GM12891 (cell line): ENCODE results near the gene MYCBP2.
A peak's percentile ranks its signal among the peaks of the same experiment; 100 is the strongest.

ENCODE experiments used
- DNase-seq: peaks from one replicate; pipeline ENCODE4 v3.0.0; 2011; ENCODE audit warnings: low spot score; ENCODE audit not compliant: insufficient read length
- FAIRE-seq: peaks from 2 replicates; lab custom pipeline; 2011; peaks lifted over from hg19 to GRCh38; lab: Jason Lieb, UNC
- PAX5 ChIP-seq: IDR thresholded peaks from 2 replicates; pipeline ENCODE4 v1.6.1; 2011; ENCODE audit warnings: low read length, moderate library complexity, mild to moderate bottlenecking; ENCODE audit not compliant: insufficient read depth, severe bottlenecking
- POLR2A ChIP-seq: IDR thresholded peaks from 2 replicates; pipeline ENCODE4 v1.6.1; 2011; ENCODE audit warnings: low read depth, low read length, control low read depth
- POLR2AphosphoS5 ChIP-seq: IDR thresholded peaks from 2 replicates; pipeline ENCODE4 v1.6.1; 2011; ENCODE audit warnings: low read depth, low read length, control low read depth
- POU2F2 ChIP-seq: IDR thresholded peaks from 2 replicates; pipeline ENCODE4 v1.6.1; 2011; ENCODE audit warnings: low read depth, mild to moderate bottlenecking, control low read depth, low read length, moderate library complexity
- SPI1 ChIP-seq: IDR thresholded peaks from 2 replicates; pipeline ENCODE4 v1.6.1; 2011; ENCODE audit warnings: low read depth, low read length, control low read depth
- TAF1 ChIP-seq: IDR thresholded peaks from 2 replicates; pipeline ENCODE4 v1.6.1; 2011; ENCODE audit warnings: low read depth, low read length, control low read depth

MYCBP2 gene

DNA sequence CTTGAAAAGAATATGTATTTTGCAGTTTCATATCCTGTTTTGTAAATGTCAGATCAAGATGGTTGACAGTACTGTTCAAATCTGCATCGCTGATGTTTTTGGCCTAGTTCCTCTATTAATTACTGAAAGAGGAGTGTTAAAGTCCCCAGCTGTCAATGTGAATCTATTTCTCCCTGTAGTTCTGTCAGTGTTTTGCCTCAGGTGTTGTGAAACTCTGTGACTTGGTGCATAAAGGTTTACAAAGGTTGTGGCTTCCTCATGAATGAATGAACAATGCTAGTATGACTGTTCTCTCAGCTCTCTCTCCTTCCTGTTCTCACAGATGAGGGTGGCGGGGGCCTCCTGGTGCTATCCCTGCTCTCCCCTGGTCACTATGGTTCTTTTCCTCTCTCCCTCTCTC, 142.4 kb downstream of the MYCBP2 start:
- peak; percentile 12 for DNase-seq
- TF ChIP-seq POU2F2 (no peak; the same call in 1 of the 2 replicates), SPI1 (peak; percentile 92)
- FAIRE-seq, result peak; percentile 92

- FAIRE-seq, result no peak
- no peak for TF ChIP-seq SPI1
- TF ChIP-seq POLR2AphosphoS5, result no peak
- no peak for TF ChIP-seq TAF1
- DNase-seq, result no peak
Observed at GRCh38 chr13:77180011-77180410, 146.9 kb downstream of the MYCBP2 start.

DNA sequence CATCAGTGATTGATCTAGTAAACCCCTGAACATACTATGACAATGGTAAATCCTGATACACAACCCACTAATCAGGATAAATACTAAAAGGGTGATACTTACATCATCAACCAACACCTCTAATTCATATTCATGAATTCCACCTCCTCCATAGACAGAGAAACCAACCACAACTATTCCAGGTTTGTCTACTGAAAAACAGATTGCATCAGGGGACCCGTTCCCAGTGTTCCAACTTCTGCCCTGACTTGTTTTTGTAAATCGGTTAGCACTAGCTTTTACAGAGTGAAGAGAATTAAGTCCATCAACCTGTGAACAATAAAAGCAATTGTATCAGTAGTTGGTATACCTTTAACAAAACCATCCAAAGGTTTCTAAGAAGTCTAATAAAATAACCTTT, 149.2 kb downstream of the MYCBP2 start:
- DNase-seq (no peak), FAIRE-seq (no peak)
- no peak for TF ChIP-seq SPI1
- TF ChIP-seq POLR2AphosphoS5, result no peak
- TF ChIP-seq PAX5, result no peak
- no peak for TF ChIP-seq POU2F2
- TF ChIP-seq POLR2A, result no peak
- TF ChIP-seq TAF1, result no peak

DNA sequence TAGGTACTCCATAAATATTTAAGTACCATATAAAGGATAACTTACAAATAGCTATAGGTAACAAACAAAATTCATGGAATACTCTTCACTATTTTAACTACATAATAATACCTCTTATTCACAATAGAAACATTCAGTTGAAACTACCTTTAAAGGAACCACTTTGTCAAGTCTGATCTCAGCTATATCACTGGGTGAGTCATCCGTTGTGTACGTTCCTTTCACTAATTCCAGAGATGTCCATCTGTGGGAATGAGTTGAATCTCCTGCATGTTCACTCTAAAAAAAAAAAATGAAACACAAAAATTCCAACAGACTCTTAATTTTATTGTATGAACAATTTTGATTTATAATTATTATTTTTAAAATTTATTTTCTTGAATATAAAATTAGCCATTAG, 150.5 kb downstream of the MYCBP2 start:
- DNase-seq, result no peak
- TF ChIP-seq PAX5 (no peak), POLR2A (no peak), POU2F2 (no peak), POLR2AphosphoS5 (no peak), TAF1 (no peak), SPI1 (no peak)
- no peak for FAIRE-seq

- DNase-seq, result no peak
- FAIRE-seq, result peak; percentile 20
- TF ChIP-seq TAF1, result no peak
- no peak for TF ChIP-seq POU2F2
- no peak for TF ChIP-seq PAX5
- no peak for TF ChIP-seq POLR2A
- TF ChIP-seq POLR2AphosphoS5, result no peak
- TF ChIP-seq SPI1, result no peak
Observed at GRCh38 chr13:77172650-77173049, 154.2 kb downstream of the MYCBP2 start.

DNA sequence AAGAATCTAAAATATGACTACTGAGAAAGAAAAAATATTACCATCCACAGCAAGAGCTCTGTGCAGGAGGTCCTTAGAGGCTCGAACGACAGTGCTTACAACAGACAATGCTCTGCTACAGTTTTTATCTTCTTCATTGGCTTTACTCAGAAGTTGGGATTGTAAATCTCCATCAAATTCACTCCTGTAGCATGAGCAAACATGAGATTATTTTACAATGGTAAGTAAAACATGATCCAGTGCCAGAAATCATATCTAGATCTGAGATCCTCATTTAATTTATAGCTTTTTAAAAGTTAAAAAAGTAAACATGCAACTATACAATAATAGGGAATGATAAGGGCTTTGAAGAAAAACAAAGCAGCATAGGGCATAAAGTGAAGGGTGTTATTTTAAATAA, 155.4 kb downstream of the MYCBP2 start:
- FAIRE-seq, result no peak
- no peak for DNase-seq
- TF ChIP-seq TAF1 (no peak), SPI1 (no peak), PAX5 (no peak), POLR2AphosphoS5 (no peak), POLR2A (no peak), POU2F2 (no peak)

DNA sequence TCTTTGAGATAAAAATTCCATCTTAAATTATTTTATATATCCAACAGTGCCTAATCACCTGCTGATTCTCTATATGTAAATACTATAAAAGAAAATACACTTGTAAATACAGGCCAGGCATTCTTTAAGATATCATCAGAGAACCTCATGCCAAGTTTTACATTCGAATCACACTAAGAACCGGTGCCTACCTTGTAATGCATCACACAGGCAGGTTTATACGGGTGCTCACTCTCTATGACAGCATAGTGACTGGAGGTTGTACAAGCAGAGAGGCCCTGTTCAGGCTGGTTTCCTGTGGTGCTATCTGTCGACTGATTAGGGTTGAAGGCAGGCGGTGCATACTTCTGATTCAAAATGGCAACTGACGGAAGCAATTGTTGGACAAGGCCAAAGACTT, 158.7 kb downstream of the MYCBP2 start:
- DNase-seq (no peak), FAIRE-seq (no peak)
- no peak for TF ChIP-seq POU2F2
- TF ChIP-seq POLR2AphosphoS5, result no peak
- no peak for TF ChIP-seq POLR2A
- TF ChIP-seq TAF1, result no peak
- no peak for TF ChIP-seq SPI1

DNA sequence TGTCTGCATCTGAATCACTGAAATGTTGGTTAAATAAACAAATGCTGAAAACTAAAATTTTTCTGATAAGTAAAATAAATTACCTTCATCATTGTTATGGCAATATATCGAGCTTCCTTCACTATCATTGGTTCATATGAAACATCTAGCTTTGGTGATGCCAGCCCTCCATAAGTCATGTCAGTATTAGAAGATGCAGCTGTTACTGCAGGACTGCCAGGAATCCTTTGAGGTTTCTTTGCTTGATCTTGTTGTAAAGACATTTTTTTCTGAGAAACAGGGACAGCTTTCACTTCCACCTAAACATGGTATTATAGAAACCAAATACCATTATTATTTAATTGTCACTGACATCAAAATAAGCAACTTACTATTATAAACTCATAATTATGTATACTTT, 176.2 kb downstream of the MYCBP2 start:
- DNase-seq (no peak), FAIRE-seq (no peak)
- TF ChIP-seq TAF1, result no peak
- no peak for TF ChIP-seq POLR2A
- no peak for TF ChIP-seq PAX5
- no peak for TF ChIP-seq SPI1
- TF ChIP-seq POLR2AphosphoS5, result no peak
- no peak for TF ChIP-seq POU2F2

- TF ChIP-seq TAF1 (no peak), POLR2AphosphoS5 (no peak), PAX5 (no peak), POU2F2 (no peak), POLR2A (no peak), SPI1 (no peak)
- DNase-seq, result no peak
- FAIRE-seq, result peak; percentile 16
Observed at GRCh38 chr13:77143431-77143830, 183.5 kb downstream of the MYCBP2 start.

DNA sequence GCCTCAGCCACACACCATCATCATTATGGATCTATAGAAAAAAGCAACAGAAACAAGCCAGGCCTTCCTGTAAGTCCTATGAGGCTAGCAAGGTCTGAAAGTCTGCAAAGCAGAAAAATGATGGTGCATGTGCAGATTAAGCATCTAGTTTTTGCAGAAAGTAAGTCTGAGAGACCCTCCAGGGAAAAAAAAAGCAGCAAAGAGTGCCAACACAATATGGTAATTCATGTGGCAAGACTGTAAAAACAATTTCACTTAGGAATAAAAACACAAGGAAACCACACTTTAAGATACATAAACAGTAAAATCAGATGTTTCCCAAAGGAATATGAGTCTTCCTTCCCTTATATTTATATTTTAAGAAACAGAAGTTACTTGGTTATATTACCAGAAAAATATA, 187.6 kb downstream of the MYCBP2 start:
- DNase-seq, result no peak
- TF ChIP-seq POU2F2, result no peak
- TF ChIP-seq SPI1, result no peak
- TF ChIP-seq POLR2AphosphoS5, result no peak
- TF ChIP-seq TAF1, result no peak
- TF ChIP-seq PAX5, result no peak
- TF ChIP-seq POLR2A, result no peak
- no peak for FAIRE-seq

- TF ChIP-seq POLR2AphosphoS5 (no peak), SPI1 (no peak), POU2F2 (no peak), PAX5 (no peak), POLR2A (no peak), TAF1 (no peak)
Observed at GRCh38 chr13:77138813-77139212, 188.1 kb downstream of the MYCBP2 start.

More at GRCh38 chr13:77138813-77139212, 188.1 kb downstream of the MYCBP2 start:
- FAIRE-seq (no peak), DNase-seq (no peak)
